SK-N-SH (cell line): Measurements from ENCODE around the gene TMEM72. TPM values are rescaled to one million over a fixed set of nuclear protein-coding genes. Genes with fewer than 3 reads are reported as not detected.

Experiments
- CTCF ChIA-PET: fragments of 300-600, 350-600 bp; formaldehyde crosslinking; extraction: SDS; loops from one replicate; lab custom pipeline; 2021; lab: Yijun Ruan, JAX
- POLR2A ChIA-PET: fragments of 350-600 bp; sonication (Branson Sonifier 250); formaldehyde crosslinking; extraction: SDS; loops from one replicate; lab custom pipeline; 2020; ENCODE audit warnings: antibody characterized with exemption, inconsistent platforms; lab: Yijun Ruan, JAX
- DNase-seq: peaks from one replicate; pipeline ENCODE4 v3.0.0; 2012
- H2AFZ ChIP-seq: fragments of 200-600 bp; sonication (generic); 2 replicates; pipeline ENCODE4 v1.8.1; 2016; ENCODE audit warnings: antibody characterized with exemption, mild to moderate bottlenecking, low read depth
- H3F3A ChIP-seq: fragments of 200-600 bp; sonication (generic); replicated peaks from 2 replicates; pipeline ENCODE3; 2016; ENCODE audit warnings: antibody characterized with exemption, mild to moderate bottlenecking; ENCODE audit not compliant: insufficient read depth
- H3K27ac ChIP-seq, 2 experiments: fragments of 200-500 bp in 1 of 2; fragments of 200-600 bp in 1 of 2; sonication (Bioruptor generic) in 1 of 2; sonication (generic), shearing (Covaris generic) in 1 of 2; 2 replicates each; pipeline versions ENCODE4 v1.5.1 to v1.6.1; 2014 to 2016; ENCODE audit warnings: low read depth in 2 of 2, inconsistent platforms in 1 of 2, low read length in 1 of 2, mild to moderate bottlenecking in 1 of 2, mixed read lengths in 1 of 2
- H3K27me3 ChIP-seq: fragments of 200-600 bp; sonication (generic), shearing (Covaris generic); 2 replicates; pipeline ENCODE4 v1.6.1; 2016; ENCODE audit warnings: mixed run types; ENCODE audit not compliant: insufficient read depth
- H3K36me3 ChIP-seq, 2 experiments: fragments of 200-500 bp in 1 of 2; fragments of 200-600 bp in 1 of 2; sonication (Bioruptor generic) in 1 of 2; sonication (generic) in 1 of 2; replicated peaks in 1 of 2; 2 replicates each; pipeline versions ENCODE3 to v1.5.1; 2014 to 2016; ENCODE audit warnings: low read length in 1 of 2, mild to moderate bottlenecking in 1 of 2; ENCODE audit not compliant: insufficient read depth in 2 of 2, control insufficient read depth in 1 of 2
- H3K4me1 ChIP-seq, 2 experiments: fragments of 200-500 bp in 1 of 2; fragments of 200-600 bp in 1 of 2; sonication (Bioruptor generic) in 1 of 2; sonication (generic), shearing (Covaris generic) in 1 of 2; 2 replicates each; pipeline versions ENCODE4 v1.5.1 to v1.6.1; 2014 to 2016; ENCODE audit warnings: low read depth in 1 of 2, low read length in 1 of 2, mixed run types in 1 of 2; ENCODE audit not compliant: insufficient read depth in 2 of 2, control insufficient read depth in 1 of 2
- H3K4me2 ChIP-seq: fragments of 200-600 bp; sonication (generic), shearing (Covaris generic); 2 replicates; pipeline ENCODE4 v1.6.1; 2017; ENCODE audit warnings: mixed run types
- H3K4me3 ChIP-seq, 2 experiments: fragments of 200-500 bp in 1 of 2; fragments of 200-600 bp in 1 of 2; sonication (Bioruptor generic) in 1 of 2; sonication (generic), shearing (Covaris generic) in 1 of 2; 2 replicates each; pipeline versions ENCODE4 v1.5.1 to v1.8.1; 2014 to 2016; ENCODE audit warnings: low read depth in 2 of 2, inconsistent platforms in 1 of 2, low read length in 1 of 2, mild to moderate bottlenecking in 1 of 2, mixed read lengths in 1 of 2, moderate library complexity in 1 of 2
- H3K79me2 ChIP-seq: fragments of 200-600 bp; sonication (generic); 2 replicates; pipeline ENCODE4 v1.8.1; 2017; ENCODE audit warnings: mild to moderate bottlenecking; ENCODE audit not compliant: insufficient read depth
- H3K9ac ChIP-seq: fragments of 200-600 bp; sonication (generic); 2 replicates; pipeline ENCODE4 v1.6.1; 2017; ENCODE audit warnings: mixed run types
- H3K9me2 ChIP-seq: fragments of 200-600 bp; sonication (generic); 2 replicates; pipeline ENCODE4 v1.6.1; 2017; ENCODE audit warnings: mixed run types
- H3K9me3 ChIP-seq: fragments of 200-600 bp; sonication (generic); 2 replicates; pipeline ENCODE4 v1.6.1; 2017; ENCODE audit warnings: mixed run types, mild to moderate bottlenecking, moderate library complexity
- H4K20me1 ChIP-seq: fragments of 200-600 bp; sonication (generic); 2 replicates; pipeline ENCODE4 v1.6.1; 2017; ENCODE audit warnings: mild to moderate bottlenecking, mixed run types; ENCODE audit not compliant: insufficient read depth
- ELF1 ChIP-seq: IDR thresholded peaks from 2 replicates; pipeline ENCODE4 v1.4.0; 2012
- EP300 ChIP-seq, 2 experiments: IDR thresholded peaks; 2 replicates each; pipeline versions ENCODE4 v1.4.0 to v1.6.1; 2012; ENCODE audit warnings: borderline replicate concordance in 1 of 2, low read depth in 1 of 2, low read length in 1 of 2
- EZH2phosphoT487 ChIP-seq: fragments of 200-600 bp; sonication (generic); IDR thresholded peaks from 2 replicates; pipeline ENCODE4 v1.6.1; 2017; ENCODE audit warnings: low read depth, mixed run types, mild to moderate bottlenecking, antibody characterized with exemption, moderate library complexity, borderline replicate concordance
- FOXJ3 ChIP-seq: sonication (generic); formaldehyde crosslinking; IDR thresholded peaks from 2 replicates; pipeline ENCODE4 v1.5.1; 2020; ENCODE audit warnings: mild to moderate bottlenecking, missing genetic modification reagents
- FOXM1 ChIP-seq: IDR thresholded peaks from 2 replicates; pipeline ENCODE4 v1.4.0; 2012; ENCODE audit warnings: low read depth, mild to moderate bottlenecking
- JUND ChIP-seq: IDR thresholded peaks from 2 replicates; pipeline ENCODE4 v1.4.0; 2012
- MXI1 ChIP-seq: IDR thresholded peaks from 2 replicates; pipeline ENCODE4 v1.6.1; 2012; ENCODE audit warnings: mild to moderate bottlenecking, low read depth, low read length, improper control_type of control experiment
- NFIC ChIP-seq: IDR thresholded peaks from 2 replicates; pipeline ENCODE4 v1.4.0; 2012; ENCODE audit warnings: borderline replicate concordance
- NRF1 ChIP-seq: IDR thresholded peaks from 2 replicates; pipeline ENCODE4 v1.6.1; 2012; ENCODE audit warnings: low read depth, mild to moderate bottlenecking, low read length
- POLR2AphosphoS5 ChIP-seq: IDR thresholded peaks from 2 replicates; pipeline ENCODE4 v1.6.1; 2012; ENCODE audit warnings: low read depth, low read length
- RCOR1 ChIP-seq: fragments of 150-350 bp; IDR thresholded peaks from 2 replicates; pipeline ENCODE4 v1.6.1; 2017; ENCODE audit warnings: antibody characterized with exemption, low read length
- RFX5 ChIP-seq: IDR thresholded peaks from 2 replicates; pipeline ENCODE4 v1.6.1; 2012; ENCODE audit warnings: mild to moderate bottlenecking, improper control_type of control experiment, low read length
- RXRA ChIP-seq: IDR thresholded peaks from 2 replicates; pipeline ENCODE4 v1.4.0; 2012; ENCODE audit warnings: low read depth, mild to moderate bottlenecking, borderline replicate concordance
- TAF1 ChIP-seq: IDR thresholded peaks from 2 replicates; pipeline ENCODE4 v1.6.1; 2012; ENCODE audit warnings: low read depth, mild to moderate bottlenecking, low read length, moderate library complexity, borderline replicate concordance
- TCF12 ChIP-seq: IDR thresholded peaks from 2 replicates; pipeline ENCODE4 v1.4.0; 2012
- YY1 ChIP-seq: IDR thresholded peaks from 2 replicates; pipeline ENCODE4 v1.4.0; 2012; ENCODE audit warnings: low read depth, mild to moderate bottlenecking
- WGBS: methylation state at CpG from one replicate; pipeline ENCODE4 v1.1.6; 2017; ENCODE audit warnings: low lambda C conversion rate; 5-methylcytosine and 5-hydroxymethylcytosine counted together
- polyA plus RNA-seq, 3 experiments: library from polyadenylated mRNA; depleted of rRNA; stranded (reverse); fragments of >200 nt; gene quantifications; 2 replicates each; pipeline ENCODE4 v1.2.3, GENCODE V29; 2012
- TF ChIP-seq, protein P1 (sequence below): fragments of 150-350 bp; IDR thresholded peaks from 2 replicates; pipeline ENCODE4 v1.6.1; 2016; ENCODE audit warnings: mild to moderate bottlenecking, low read depth, low read length
- TF ChIP-seq, protein P2 (sequence below): fragments of 150-350 bp; IDR thresholded peaks from 2 replicates; pipeline ENCODE4 v1.6.1; 2017; ENCODE audit warnings: antibody characterized with exemption, low read length, low read depth, borderline replicate concordance

Gene TMEM72
- polyA plus RNA-seq, 1 of the 3 experiments (the other 2 are of a cell fraction): not detected

DNA sequence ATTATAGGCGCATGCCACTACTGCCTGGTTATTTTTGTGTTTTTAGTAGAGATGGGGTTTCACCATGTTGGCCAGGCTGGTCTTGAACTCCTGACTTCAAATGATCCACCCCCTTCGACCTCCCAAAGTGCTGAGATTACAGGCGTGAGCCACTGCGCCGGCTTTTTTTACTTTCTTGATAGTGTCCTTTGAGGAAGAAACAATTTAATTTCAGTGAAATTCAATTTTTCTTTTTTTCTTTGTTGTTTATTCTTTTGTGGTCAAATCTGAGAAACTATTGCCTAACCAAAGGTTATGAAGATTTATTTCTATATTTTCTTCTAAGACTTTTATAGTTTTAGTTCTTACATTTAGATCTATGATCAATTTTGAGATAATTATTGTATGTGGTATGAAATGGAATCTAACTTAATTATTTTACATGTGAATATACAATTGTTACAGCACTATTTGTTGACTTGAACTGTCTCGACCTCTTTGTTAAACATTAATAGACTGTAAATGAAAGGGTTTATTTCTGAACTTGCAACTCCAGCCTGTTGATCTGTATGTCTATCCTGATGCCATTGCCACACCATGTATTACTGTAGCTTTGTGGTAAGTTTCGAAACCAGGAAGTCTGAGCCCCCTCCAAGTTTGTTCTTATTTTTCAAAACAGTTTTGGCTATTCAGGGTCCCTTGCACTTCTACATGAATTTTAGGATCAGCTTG, 28.7 kb downstream of the TMEM72 start:
- no peak overlapping the region for H3K9ac ChIP-seq
- no peaks in the 10 kb centered on the region for H3K36me3 ChIP-seq
- H3K27me3 ChIP-seq: no peaks in the 10 kb centered on the region
- H3K4me3 ChIP-seq: no peak overlapping the region
- peaks cover 9% of the 10 kb centered on the region; the same call in 1 of the 2 replicates for H3K9me3 ChIP-seq
- ChIA-PET CTCF (no interaction called here), POLR2A (no interaction called here)
- WGBS: 45% methylated on average over 7 of the region's 7 CpGs
- no peak overlapping the region for H3K27ac ChIP-seq
- H3K79me2 ChIP-seq: no peaks in the 10 kb centered on the region
- no peaks in the 10 kb centered on the region for H3F3A ChIP-seq
- TF ChIP-seq EZH2phosphoT487 (no peak), RXRA (no peak), EP300 (IDR thresholded peaks at IDR 0.05; ENCODE audit: borderline replicate concordance in 1 of 2, low read depth in 1 of 2, low read length in 1 of 2) (no peak), TAF1 (no peak), NFIC (no peak), TCF12 (no peak), FOXM1 (no peak), NRF1 (no peak), YY1 (no peak), POLR2AphosphoS5 (no peak), RCOR1 (no peak), RFX5 (no peak), ELF1 (no peak), MXI1 (no peak), FOXJ3 (CRISPR knock-in tag) (no peak)
- TF ChIP-seq, protein P1, sequence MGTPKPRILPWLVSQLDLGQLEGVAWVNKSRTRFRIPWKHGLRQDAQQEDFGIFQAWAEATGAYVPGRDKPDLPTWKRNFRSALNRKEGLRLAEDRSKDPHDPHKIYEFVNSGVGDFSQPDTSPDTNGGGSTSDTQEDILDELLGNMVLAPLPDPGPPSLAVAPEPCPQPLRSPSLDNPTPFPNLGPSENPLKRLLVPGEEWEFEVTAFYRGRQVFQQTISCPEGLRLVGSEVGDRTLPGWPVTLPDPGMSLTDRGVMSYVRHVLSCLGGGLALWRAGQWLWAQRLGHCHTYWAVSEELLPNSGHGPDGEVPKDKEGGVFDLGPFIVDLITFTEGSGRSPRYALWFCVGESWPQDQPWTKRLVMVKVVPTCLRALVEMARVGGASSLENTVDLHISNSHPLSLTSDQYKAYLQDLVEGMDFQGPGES: no peak
- TF ChIP-seq, protein P2, sequence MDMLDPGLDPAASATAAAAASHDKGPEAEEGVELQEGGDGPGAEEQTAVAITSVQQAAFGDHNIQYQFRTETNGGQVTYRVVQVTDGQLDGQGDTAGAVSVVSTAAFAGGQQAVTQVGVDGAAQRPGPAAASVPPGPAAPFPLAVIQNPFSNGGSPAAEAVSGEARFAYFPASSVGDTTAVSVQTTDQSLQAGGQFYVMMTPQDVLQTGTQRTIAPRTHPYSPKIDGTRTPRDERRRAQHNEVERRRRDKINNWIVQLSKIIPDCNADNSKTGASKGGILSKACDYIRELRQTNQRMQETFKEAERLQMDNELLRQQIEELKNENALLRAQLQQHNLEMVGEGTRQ: no peak
- TF ChIP-seq, all 33 proteins: peak for 0
- no peak for DNase-seq
- peaks cover 0 to 10% of the 10 kb centered on the region in 2 experiments; a peak in 2 of 4 replicates for H3K4me1 ChIP-seq
- H3K4me2 ChIP-seq: no peak overlapping the region
- no peaks in the 10 kb centered on the region for H4K20me1 ChIP-seq
- H3K9me2 ChIP-seq: no peaks in the 10 kb centered on the region
- no peak overlapping the region for H2AFZ ChIP-seq

- Histone ChIP-seq H3K36me3 (no peaks in the 10 kb centered on the region), H3K4me1 (no peaks in the 10 kb centered on the region), H3K79me2 (no peaks in the 10 kb centered on the region), H4K20me1 (no peaks in the 10 kb centered on the region), H3K9me3 (peaks cover 9% of the 10 kb centered on the region; the same call in 1 of the 2 replicates), H3K27me3 (no peaks in the 10 kb centered on the region), H3K4me2 (no peak overlapping the region), H3K4me3 (no peak overlapping the region), H3K9ac (no peak overlapping the region), H2AFZ (no peak overlapping the region), H3K9me2 (no peaks in the 10 kb centered on the region), H3K27ac (no peak overlapping the region), H3F3A (no peaks in the 10 kb centered on the region)
- CTCF ChIA-PET: interaction anchor here (0.6 to 3.6 kb wide), 2 partner anchors 12 to 129 kb away, joined by 3 to 12 read pairs; no protein-coding TSS in a partner anchor
- DNase-seq: no peak
- POLR2A ChIA-PET: no interaction called here
- TF ChIP-seq NFIC: no peak
- TF ChIP-seq JUND: no peak
- 0% methylated on average over 1 of the region's 1 CpG for WGBS
Observed at GRCh38 chr10:44944354-44944753, 33.2 kb downstream of the TMEM72 start.
